KG1 (cell line): ENCODE data around the gene ADO.
"Not testable (repeated sequence)": the region's sequence is repeated elsewhere in the genome, so short reads cannot be mapped to it uniquely, and the experiment has no call there.

Experiments
- DNase-seq: peaks from one replicate; lab custom pipeline; 2025; lab: John Stamatoyannopoulos, UW

Gene ADO

DNA sequence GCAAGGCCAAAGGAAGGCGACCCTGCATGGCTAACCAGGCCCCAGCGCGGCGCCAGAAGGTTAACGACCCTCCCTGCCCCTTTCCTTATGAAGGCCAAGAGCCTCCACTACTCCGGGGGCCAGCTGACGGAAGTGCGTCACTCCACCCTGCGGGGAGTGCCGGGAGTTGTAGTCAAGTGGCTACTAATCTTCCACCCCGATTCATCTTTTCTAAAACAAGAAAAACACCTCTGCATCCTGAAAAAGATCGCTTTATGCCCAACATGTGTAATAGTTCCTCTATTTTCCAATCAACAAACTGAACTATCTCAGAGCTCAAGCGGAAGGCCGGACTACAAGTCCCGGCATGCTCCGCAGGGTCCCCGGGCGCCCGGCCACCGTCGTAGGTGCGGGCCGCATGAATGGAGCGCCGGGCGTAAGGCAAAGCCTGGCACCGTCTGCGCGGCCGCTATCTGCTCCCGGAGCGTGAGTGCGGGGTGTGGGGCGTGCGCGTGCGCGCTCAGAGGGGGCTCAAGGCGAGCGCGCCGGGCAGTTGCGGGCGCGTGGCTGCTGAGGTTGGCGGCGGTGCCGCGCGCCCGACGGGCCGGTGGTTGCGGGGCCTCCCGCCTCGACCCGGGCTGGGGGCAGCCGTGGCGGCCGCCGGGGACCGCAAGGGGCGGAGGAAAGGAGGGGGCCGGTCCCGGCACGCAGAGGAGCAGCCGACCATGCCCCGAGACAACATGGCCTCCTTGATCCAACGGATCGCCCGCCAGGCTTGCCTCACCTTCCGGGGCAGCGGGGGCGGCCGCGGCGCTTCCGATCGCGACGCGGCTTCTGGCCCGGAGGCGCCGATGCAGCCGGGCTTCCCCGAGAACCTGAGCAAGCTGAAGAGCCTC, at the start of gene ADO:
Gene ADO, plus strand, starts transcription at position 365 of the 875 bp plus-strand sequence. Its CDS starts 340 bp downstream, at position 705.
- DNase-seq, result peak; percentile 74

- no peak for DNase-seq
Measured at GRCh38 chr10:62754963-62755362, 49.6 kb upstream of the ADO start.

DNA sequence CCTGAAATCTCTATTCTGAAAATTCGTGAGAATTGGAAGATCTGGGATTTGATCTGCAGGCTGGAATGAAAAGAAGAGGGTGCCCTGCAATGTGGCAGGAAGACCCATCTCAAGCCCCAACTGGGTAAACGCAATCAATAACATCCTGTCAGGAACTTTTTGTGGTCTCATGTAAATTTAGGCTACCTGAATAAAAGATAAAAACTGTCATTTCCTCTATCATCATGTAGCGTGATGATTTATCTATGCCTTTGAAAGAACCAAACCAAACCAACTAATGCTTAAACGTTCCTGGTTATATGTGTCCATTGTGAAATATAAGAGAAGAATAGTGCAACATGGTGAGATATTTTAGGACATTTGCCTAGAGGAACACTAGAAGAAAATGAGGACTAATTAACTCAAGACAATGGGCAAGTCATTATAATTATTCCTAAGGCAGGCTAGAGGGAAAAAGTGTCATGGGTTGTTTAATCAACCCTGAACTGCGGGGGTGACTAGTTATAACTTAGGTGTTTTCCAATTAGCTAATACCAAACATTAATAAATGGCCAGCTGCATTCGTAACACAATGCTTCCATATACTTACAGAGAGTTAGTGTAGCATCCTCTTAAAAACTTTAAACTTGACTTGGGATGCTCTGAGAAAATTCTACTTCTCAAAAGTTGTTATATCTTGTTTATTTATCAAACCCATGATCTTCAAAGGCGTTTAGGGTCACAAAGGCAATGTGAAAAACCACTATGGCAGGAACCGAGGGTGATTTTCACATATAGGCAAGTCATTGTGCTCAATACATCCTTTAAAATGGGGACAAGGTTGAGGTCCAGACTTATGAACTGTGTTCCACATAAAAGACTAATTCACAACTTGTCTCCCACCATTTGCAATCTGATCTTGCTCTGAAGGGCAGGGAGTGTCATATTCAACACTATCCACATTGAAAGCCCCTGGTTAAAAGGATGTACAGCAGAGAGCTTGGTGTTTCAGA, 48.6 kb upstream of the ADO start:
- DNase-seq, result no peak

- no peak for DNase-seq
Measured at GRCh38 chr10:62759599-62760175, 44.8 kb upstream of the ADO start.

- peak; percentile 15 for DNase-seq
Measured at GRCh38 chr10:62760401-62760800, 44.1 kb upstream of the ADO start.

- DNase-seq, result peak; percentile 2
Measured at GRCh38 chr10:62761115-62761514, 43.4 kb upstream of the ADO start.

DNA sequence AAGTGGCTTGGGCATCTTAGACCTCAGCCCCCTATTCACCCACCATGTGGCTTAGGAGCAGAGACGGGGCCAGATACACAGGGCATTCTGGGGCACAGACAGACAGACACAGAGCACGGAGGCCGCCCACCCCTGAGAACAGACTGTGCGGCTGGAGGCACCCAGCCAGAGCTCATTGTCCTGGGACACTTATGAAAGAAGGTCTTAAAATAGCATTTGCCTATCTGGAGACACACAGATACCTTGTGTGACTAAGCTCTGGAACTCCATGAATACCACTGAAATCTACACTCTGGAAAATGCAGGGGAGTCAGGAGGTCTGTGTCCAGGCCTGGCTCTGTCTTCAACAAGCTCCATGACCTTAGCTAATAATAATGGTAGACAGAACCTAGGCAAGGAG, 41.4 kb upstream of the ADO start:
- DNase-seq, result no peak

DNA sequence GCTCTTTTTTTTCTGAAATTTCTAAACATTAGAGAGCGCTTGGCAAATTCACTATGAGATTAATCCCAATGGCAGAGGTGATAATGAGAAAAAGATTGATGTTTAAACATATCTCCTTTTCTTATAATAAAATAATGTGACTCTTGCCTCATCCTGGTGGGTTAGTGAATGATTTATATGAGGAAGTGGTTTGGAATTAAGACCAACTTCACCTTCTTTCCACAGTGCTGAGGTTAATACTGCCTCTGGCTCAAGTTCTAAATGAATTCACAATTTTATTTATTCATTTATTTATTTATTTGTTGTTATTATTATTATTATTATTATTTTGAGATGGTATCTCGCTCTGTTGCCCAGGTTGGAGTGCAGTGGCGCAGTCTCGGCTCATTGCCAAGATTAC, 40.5 kb upstream of the ADO start:
- DNase-seq, result no peak

- DNase-seq, result no peak
Measured at GRCh38 chr10:62765726-62766125, 38.8 kb upstream of the ADO start.

DNA sequence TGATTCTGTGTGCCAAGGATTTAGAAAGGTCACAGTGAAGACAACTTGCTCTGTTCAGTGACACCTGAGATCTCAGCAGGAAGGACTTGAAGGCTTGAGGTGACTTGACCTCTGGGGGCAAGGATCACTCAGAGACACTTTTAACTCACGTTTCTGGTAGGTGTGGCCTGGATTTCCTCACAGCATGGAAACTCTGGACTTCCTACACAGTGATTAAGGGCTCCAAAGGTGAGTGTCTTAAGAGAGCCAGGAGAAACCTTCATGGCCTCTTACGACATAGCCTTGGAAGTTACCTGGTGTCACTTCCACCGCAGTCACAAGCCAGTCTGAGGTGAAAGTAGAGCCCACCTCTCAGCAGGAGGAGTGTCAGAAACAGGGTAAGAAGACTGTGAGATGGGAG, 38.1 kb upstream of the ADO start:
- no peak for DNase-seq

DNA sequence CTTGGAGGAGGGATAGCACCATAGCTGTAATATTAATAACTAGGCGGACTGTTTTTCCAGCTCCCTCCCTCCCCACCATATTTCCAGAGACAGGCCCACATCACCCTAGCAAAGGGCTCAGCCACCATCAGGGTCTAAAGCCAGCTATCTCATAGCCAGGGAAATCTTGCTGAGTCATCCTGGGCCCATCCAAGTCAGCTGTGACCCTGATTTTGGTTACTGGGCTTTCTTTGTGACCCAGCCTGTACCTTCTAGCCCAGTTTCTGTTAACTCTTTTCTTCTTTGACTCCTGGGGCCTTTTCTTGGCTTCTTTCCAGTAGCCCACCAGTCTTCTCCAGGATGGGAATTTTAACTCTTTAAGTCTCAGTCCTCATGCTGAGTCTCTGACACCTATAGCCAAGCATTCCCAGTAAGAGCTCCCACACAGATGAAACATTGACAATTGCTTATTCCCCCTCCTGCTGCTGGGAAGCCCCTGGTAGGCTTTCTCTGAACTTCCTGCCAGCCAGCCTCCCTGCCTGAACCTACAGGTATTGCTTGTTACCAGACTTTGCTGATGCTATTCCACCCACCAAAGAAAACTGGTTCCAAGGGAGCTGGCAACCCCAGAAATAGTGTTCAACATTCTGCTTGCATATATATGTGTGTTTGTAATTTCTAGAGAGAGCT, 34.8 kb upstream of the ADO start:
- no peak for DNase-seq

GRCh38 chr10:62772186-62772974, 32.1 kb upstream of the ADO start:
- DNase-seq, result no peak

- no peak for DNase-seq
Measured at GRCh38 chr10:62778125-62778524, 26.4 kb upstream of the ADO start.

DNA sequence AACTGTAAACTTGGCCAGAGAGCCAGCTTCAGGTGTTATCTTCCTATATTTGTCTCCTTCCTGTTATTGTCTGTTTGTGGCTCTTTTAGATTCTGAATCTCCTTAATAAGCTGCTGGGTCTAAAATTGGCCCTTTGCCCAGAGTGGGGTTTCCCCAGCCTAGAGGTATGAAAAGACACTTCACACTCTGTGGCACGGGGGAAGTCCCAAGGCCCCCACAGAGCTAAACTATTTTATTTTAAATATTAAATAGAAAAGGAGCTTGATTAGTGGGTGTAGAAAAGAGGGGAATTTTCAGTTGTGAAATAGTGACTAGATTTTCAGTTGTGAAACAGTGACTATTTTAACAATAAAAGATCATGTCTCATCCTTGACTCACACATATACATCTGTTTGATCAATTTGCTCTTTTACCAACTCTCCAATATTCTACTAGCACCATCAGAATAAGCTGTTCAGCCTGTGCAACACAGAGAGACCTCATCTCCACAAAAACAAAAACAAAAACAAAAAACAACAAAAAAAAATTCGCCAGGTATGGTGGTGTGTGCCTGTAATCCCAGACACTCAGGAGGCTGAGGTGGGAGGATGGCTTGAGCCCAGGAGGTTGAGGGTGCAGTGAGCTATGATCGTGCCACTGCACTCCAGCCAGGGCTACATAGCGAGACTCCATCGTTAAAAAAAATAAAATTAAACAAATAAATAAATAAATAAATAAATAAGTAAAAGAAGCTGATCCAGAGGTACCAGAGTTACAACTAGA, 24.9 kb upstream of the ADO start:
- DNase-seq, result no peak

DNA sequence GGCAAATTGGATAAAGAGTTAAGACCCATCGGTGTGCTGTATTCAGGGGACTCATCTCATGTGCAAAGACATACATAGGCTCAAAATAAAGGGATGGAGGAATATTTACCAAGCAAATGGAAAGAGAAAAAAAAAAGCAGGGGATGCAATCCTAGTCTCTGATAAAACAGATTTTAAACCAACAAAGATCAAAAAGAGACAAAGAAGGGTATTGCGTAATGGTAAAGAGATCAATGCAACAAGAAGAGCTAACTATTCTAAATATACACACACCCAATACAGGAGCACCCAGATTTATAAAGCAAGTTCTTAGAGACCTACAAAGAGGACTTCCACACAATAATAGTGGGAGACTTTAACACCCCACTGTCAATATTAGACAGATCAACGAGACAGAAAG, 20.0 kb upstream of the ADO start:
- not testable (repeated sequence) for DNase-seq

DNA sequence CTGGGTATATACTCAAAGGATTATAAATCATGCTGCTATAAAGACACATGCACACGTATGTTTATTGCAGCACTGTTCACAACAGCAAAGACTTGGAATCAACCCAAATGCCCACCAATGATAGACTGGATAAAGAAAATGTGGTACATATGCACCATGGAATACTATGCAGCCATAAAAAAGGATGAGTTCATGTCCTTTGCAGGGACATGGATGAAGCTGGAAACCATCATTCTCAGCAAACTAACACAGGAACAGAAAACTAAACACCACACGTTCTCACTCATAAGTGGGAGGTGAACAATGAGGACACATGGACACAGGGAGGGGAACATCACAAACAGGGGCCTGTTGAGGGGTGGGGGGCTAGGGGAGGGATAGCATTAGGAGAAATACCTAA, 16.2 kb upstream of the ADO start:
- not testable (repeated sequence) for DNase-seq

GRCh38 chr10:62788861-62789467, 15.6 kb upstream of the ADO start:
- no peak for DNase-seq

GRCh38 chr10:62790019-62790555, 14.4 kb upstream of the ADO start:
- DNase-seq, result no peak

DNA sequence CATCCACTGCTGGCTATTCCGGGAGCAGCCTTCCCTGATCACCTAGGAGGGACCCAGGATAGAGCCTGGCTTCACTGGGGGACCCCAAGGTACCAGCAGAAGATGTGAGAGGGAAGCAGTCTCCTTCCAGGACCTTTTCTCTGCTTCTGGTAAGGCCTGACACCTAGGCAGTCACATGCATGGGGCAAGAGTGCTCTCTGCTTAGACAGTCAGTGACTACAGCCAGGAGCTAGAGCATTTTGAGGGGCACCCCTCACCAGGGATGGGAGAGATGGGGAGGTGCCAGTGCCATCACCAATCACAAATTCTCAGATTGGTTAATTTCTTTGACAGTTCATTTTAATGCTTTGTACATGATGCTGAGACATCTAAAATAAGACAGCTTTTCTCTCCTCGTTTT, 13.9 kb upstream of the ADO start:
- no peak for DNase-seq

DNA sequence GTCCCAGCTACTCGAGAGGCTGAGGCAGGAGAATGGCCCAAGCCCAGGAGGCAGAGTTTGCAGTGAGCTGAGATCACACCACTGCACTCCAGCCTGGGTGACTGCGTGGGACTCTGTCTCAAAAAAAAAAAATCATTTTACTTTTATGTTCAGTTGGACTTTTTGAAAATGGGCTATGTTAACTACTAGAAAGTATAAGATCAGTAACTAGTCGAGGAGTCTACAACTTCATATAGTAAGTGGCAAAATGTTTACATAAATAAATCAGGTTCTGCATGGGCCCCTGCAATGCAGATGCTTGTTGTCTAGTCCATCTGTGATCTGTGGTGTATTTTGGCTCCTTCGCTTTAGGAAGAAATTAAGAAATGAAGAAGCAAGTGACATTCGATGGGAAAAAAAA, 12.3 kb upstream of the ADO start:
- no peak for DNase-seq
